Measurements from ENCODE around the gene TIAM1. TPM values are rescaled to one million over a fixed set of nuclear protein-coding genes. Genes with fewer than 3 reads are reported as not detected.

The TIAM1 gene
- total RNA-seq, 1 experiment from 2014 or later = 28.7 TPM

DNA sequence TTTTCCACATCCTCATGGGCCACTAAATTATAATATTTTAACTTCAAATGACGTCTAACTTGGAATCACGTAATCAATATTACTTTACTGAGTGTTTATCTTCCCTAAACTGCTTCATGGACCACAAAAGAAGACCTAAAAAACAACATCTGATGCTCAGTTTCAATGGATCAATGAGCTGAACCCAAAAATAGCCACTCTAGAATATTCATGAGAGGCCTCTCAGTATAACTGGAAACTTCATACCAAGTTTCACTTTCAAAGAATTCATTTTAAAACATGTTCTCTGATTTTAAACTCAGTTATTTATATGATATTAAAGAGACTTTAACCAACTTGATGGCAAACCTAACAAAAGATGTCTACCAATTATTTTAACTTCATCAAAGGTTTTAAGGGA lies 23.7 kb upstream of the TIAM1 start (continued):
- TF ChIP-seq NR1H2 (CRISPR knock-in tag; IDR thresholded peaks at IDR 0.05) = no peak
- TF ChIP-seq, protein P1, sequence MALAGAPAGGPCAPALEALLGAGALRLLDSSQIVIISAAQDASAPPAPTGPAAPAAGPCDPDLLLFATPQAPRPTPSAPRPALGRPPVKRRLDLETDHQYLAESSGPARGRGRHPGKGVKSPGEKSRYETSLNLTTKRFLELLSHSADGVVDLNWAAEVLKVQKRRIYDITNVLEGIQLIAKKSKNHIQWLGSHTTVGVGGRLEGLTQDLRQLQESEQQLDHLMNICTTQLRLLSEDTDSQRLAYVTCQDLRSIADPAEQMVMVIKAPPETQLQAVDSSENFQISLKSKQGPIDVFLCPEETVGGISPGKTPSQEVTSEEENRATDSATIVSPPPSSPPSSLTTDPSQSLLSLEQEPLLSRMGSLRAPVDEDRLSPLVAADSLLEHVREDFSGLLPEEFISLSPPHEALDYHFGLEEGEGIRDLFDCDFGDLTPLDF (CRISPR knock-in tag; IDR thresholded peaks at IDR 0.05) = no peak

DNA sequence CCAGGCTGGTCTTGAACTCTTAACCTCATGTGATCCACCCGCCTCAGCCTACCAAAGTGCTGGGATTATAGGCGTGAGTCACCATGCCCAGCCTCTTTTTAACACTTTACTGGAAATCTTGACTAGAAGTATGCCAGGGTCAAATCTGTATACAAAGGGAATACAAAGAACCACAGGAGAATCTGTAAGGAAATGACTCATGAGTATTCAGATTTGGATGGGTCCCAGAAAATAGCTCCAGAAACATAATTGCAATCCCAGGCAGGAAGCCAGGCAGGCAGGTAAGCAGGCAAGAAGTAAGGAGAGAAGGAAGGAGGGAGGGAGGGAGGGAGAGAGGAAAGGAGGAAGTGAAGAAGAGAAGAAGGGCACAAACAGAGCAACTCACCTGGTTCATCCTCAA lies 22.8 kb upstream of the TIAM1 start:
- DNase-seq (ENCODE audit: low spot score) (no peak), ATAC-seq (no peak)
- ChIA-PET POLR2A (no interaction called here), CTCF (no interaction called here)
- TF ChIP-seq ZNF121 (CRISPR knock-in tag; IDR thresholded peaks at IDR 0.05) (no peak), GRHL2 (CRISPR knock-in tag; IDR thresholded peaks at IDR 0.05; ENCODE audit: insufficient replicate concordance, severe bottlenecking) (no peak), HMGA2 (CRISPR knock-in tag; IDR thresholded peaks at IDR 0.05) (no peak), NR1H2 (CRISPR knock-in tag; IDR thresholded peaks at IDR 0.05) (no peak), FOXP1 (CRISPR knock-in tag; IDR thresholded peaks at IDR 0.05; ENCODE audit: borderline replicate concordance) (no peak), ZNF416 (CRISPR knock-in tag; IDR thresholded peaks at IDR 0.05) (no peak), RELA (CRISPR knock-in tag; IDR thresholded peaks at IDR 0.05; ENCODE audit: borderline replicate concordance) (no peak), IRF2 (CRISPR knock-in tag; IDR thresholded peaks at IDR 0.05; ENCODE audit: borderline replicate concordance, low read depth) (no peak), ZNF232 (CRISPR knock-in tag; IDR thresholded peaks at IDR 0.05) (no peak)
- Mint-ChIP-seq H3K4me1 (peaks cover 26% of the 10 kb centered on the region), H3K27ac (peak overlapping the region; percentile 30; the same call in 1 of the 2 replicates), H3K36me3 (no peaks in the 10 kb centered on the region), H3K27me3 (ENCODE audit: low read depth) (no peaks in the 10 kb centered on the region), H3K4me3 (no peak overlapping the region), H3K9me3 (no peaks in the 10 kb centered on the region)

DNA sequence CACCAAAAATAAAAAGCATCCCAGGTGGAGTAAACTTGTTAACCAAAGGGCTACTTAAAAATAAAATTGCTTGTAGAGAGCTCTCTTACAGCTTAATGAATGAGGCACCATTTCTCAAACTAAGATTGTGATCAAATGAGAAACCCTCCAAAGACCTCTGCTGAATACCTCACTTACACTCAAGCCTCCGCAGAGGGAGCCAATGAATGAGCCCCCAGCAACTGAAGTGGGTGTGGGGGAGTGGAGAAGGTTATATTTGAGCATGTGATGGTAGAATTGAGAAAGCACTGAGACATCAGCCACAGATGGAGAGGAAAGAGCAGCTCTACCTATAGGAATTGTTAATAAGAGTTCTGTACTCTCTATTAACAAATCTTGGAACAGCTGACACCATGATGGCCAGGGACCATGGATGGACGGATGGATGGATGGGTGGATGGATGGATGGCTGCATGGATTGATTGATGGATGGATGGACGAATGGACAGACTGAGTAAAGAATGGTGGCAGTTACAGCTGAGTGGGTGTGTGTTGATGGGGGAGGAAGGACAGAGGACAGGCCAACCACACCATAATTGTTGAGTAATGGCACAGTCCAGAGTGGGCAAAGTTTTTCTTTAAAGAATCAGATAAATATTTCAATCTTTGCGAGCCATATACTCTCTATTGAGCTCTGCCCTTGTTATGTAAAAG lies 20.3 kb upstream of the TIAM1 start:
- ATAC-seq (no peak), DNase-seq (ENCODE audit: low spot score) (no peak)
- ChIA-PET CTCF (interaction anchor here (0.8 kb wide), 1 partner anchor 16 kb away, joined by 5 read pairs; no protein-coding TSS in a partner anchor), POLR2A (no interaction called here)
- H3K4me1 Mint-ChIP-seq = peaks cover 26% of the 10 kb centered on the region
- TF ChIP-seq, protein P2, sequence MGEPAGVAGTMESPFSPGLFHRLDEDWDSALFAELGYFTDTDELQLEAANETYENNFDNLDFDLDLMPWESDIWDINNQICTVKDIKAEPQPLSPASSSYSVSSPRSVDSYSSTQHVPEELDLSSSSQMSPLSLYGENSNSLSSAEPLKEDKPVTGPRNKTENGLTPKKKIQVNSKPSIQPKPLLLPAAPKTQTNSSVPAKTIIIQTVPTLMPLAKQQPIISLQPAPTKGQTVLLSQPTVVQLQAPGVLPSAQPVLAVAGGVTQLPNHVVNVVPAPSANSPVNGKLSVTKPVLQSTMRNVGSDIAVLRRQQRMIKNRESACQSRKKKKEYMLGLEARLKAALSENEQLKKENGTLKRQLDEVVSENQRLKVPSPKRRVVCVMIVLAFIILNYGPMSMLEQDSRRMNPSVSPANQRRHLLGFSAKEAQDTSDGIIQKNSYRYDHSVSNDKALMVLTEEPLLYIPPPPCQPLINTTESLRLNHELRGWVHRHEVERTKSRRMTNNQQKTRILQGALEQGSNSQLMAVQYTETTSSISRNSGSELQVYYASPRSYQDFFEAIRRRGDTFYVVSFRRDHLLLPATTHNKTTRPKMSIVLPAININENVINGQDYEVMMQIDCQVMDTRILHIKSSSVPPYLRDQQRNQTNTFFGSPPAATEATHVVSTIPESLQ (CRISPR knock-in tag; IDR thresholded peaks at IDR 0.05) = no peak
- TF ChIP-seq, protein P3, sequence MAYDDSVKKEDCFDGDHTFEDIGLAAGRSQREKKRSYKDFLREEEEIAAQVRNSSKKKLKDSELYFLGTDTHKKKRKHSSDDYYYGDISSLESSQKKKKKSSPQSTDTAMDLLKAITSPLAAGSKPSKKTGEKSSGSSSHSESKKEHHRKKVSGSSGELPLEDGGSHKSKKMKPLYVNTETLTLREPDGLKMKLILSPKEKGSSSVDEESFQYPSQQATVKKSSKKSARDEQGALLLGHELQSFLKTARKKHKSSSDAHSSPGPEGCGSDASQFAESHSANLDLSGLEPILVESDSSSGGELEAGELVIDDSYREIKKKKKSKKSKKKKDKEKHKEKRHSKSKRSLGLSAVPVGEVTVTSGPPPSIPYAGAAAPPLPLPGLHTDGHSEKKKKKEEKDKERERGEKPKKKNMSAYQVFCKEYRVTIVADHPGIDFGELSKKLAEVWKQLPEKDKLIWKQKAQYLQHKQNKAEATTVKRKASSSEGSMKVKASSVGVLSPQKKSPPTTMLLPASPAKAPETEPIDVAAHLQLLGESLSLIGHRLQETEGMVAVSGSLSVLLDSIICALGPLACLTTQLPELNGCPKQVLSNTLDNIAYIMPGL (CRISPR knock-in tag; IDR thresholded peaks at IDR 0.05) = no peak
- TF ChIP-seq ZNF232 (CRISPR knock-in tag; IDR thresholded peaks at IDR 0.05) (no peak), ZNF416 (CRISPR knock-in tag; IDR thresholded peaks at IDR 0.05) (no peak), IRF2 (CRISPR knock-in tag; IDR thresholded peaks at IDR 0.05; ENCODE audit: borderline replicate concordance, low read depth) (no peak), TCF7 (CRISPR knock-in tag; IDR thresholded peaks at IDR 0.05; ENCODE audit: low read depth) (no peak), TP53 (CRISPR knock-in tag; IDR thresholded peaks at IDR 0.05) (no peak), FOXP1 (CRISPR knock-in tag; IDR thresholded peaks at IDR 0.05; ENCODE audit: borderline replicate concordance) (no peak), RELA (CRISPR knock-in tag; IDR thresholded peaks at IDR 0.05; ENCODE audit: borderline replicate concordance) (no peak), ZNF263 (CRISPR knock-in tag; IDR thresholded peaks at IDR 0.05; ENCODE audit: low read depth) (no peak), CBFB (CRISPR knock-in tag; IDR thresholded peaks at IDR 0.05; ENCODE audit: low read depth) (no peak), KAT7 (CRISPR knock-in tag; IDR thresholded peaks at IDR 0.05; ENCODE audit: borderline replicate concordance) (no peak)
- TF ChIP-seq, protein P4, sequence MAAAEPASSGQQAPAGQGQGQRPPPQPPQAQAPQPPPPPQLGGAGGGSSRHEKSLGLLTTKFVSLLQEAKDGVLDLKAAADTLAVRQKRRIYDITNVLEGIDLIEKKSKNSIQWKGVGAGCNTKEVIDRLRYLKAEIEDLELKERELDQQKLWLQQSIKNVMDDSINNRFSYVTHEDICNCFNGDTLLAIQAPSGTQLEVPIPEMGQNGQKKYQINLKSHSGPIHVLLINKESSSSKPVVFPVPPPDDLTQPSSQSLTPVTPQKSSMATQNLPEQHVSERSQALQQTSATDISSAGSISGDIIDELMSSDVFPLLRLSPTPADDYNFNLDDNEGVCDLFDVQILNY (CRISPR knock-in tag; IDR thresholded peaks at IDR 0.05) = no peak
- TF ChIP-seq, protein P5, sequence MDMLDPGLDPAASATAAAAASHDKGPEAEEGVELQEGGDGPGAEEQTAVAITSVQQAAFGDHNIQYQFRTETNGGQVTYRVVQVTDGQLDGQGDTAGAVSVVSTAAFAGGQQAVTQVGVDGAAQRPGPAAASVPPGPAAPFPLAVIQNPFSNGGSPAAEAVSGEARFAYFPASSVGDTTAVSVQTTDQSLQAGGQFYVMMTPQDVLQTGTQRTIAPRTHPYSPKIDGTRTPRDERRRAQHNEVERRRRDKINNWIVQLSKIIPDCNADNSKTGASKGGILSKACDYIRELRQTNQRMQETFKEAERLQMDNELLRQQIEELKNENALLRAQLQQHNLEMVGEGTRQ (CRISPR knock-in tag; IDR thresholded peaks at IDR 0.05) = no peak
- TF ChIP-seq, protein P6, sequence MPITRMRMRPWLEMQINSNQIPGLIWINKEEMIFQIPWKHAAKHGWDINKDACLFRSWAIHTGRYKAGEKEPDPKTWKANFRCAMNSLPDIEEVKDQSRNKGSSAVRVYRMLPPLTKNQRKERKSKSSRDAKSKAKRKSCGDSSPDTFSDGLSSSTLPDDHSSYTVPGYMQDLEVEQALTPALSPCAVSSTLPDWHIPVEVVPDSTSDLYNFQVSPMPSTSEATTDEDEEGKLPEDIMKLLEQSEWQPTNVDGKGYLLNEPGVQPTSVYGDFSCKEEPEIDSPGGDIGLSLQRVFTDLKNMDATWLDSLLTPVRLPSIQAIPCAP (CRISPR knock-in tag; IDR thresholded peaks at IDR 0.05) = no peak
- H3K4me3 Mint-ChIP-seq = no peak overlapping the region
- H3K36me3 Mint-ChIP-seq = no peaks in the 10 kb centered on the region
- 0 out of 2 replicates have a peak, but pooled peaks cover 4% of the 10 kb centered on the region for H3K9me3 Mint-ChIP-seq
- no peaks in the 10 kb centered on the region for H3K27me3 Mint-ChIP-seq (ENCODE audit: low read depth)
- peak overlapping the region; percentile 34; the same call in 1 of the 2 replicates for H3K27ac Mint-ChIP-seq

All from WTC11 (cell line).